ENCODE data around the gene CHID1.

Gene CHID1

GRCh38 chr11:921921-922678, 11.5 kb upstream of the CHID1 start:
- no peak for DNase-seq (ENCODE audit: low spot score)
- in situ Hi-C loops (cut with MboI; ENCODE audit: low pct_unique_long_range_greater_than_20kb, low sequenced_read_pairs, unreplicated experiment), result no loop called here

GRCh38 chr11:917426-917825, 6.8 kb upstream of the CHID1 start:
- TF ChIP-seq, protein P1, sequence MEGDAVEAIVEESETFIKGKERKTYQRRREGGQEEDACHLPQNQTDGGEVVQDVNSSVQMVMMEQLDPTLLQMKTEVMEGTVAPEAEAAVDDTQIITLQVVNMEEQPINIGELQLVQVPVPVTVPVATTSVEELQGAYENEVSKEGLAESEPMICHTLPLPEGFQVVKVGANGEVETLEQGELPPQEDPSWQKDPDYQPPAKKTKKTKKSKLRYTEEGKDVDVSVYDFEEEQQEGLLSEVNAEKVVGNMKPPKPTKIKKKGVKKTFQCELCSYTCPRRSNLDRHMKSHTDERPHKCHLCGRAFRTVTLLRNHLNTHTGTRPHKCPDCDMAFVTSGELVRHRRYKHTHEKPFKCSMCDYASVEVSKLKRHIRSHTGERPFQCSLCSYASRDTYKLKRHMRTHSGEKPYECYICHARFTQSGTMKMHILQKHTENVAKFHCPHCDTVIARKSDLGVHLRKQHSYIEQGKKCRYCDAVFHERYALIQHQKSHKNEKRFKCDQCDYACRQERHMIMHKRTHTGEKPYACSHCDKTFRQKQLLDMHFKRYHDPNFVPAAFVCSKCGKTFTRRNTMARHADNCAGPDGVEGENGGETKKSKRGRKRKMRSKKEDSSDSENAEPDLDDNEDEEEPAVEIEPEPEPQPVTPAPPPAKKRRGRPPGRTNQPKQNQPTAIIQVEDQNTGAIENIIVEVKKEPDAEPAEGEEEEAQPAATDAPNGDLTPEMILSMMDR (IDR thresholded peaks at IDR 0.05; ENCODE audit: extremely low read depth, insufficient read depth, missing control alignments), result no peak
- in situ Hi-C loops (cut with MboI; ENCODE audit: low pct_unique_long_range_greater_than_20kb, low sequenced_read_pairs, unreplicated experiment), result no loop called here
- DNase-seq (ENCODE audit: low spot score), result no peak

More at GRCh38 chr11:921921-922678, 11.5 kb upstream of the CHID1 start:
- TF ChIP-seq, protein P1 (IDR thresholded peaks at IDR 0.05; ENCODE audit: extremely low read depth, insufficient read depth, missing control alignments), result no peak

- TF ChIP-seq, protein P1 (IDR thresholded peaks at IDR 0.05; ENCODE audit: extremely low read depth, insufficient read depth, missing control alignments), result no peak
- in situ Hi-C loops (cut with MboI; ENCODE audit: low pct_unique_long_range_greater_than_20kb, low sequenced_read_pairs, unreplicated experiment), result no loop called here
Measured at GRCh38 chr11:914747-915501, 4.3 kb upstream of the CHID1 start.

DNA sequence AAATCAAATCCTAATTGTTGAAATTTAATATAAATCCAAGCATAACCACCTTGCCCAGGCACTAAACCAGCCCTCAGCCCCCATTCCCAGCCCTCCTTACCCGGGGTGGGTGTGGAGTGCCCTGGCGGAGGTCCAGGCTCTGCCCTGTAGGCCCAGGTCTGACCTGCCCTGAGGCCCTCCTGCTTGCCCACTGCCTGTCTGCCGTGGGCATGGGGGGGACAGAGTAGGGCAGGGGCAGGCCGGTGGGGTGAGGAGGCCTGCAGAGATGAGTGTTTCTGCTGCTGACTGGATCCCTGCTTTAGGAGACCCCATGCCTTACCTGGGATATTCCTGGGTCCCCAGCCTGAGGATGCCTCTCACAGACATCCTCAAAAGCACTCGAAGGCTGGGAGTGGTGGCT, 3.6 kb upstream of the CHID1 start:
- in situ Hi-C loops (cut with MboI; ENCODE audit: low pct_unique_long_range_greater_than_20kb, low sequenced_read_pairs, unreplicated experiment), result no loop called here
- TF ChIP-seq, protein P1 (IDR thresholded peaks at IDR 0.05; ENCODE audit: extremely low read depth, insufficient read depth, missing control alignments), result no peak
- no peak for DNase-seq (ENCODE audit: low spot score)

More at GRCh38 chr11:914747-915501, 4.3 kb upstream of the CHID1 start:
- DNase-seq (ENCODE audit: low spot score), result no peak

DNA sequence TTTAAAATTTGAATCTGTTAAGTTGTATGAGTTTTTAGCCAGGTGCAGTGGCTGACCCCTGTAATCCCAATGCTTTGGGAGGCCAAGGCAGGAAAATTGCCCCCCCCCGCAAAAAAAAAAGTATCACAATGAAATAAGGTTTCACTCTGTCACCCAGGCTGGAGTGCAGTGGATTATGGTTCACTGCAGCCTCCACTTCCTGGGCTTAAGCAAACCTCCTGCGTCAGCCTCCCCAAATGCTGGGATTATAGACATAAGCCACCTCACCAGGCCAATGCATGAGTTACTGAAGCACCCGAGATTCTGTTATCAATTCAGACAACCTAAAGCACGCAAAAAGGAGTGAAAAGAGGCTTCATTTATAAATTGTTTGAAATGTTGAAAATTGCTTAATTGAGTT, 2.4 kb upstream of the CHID1 start:
- in situ Hi-C loops (cut with MboI; ENCODE audit: low pct_unique_long_range_greater_than_20kb, low sequenced_read_pairs, unreplicated experiment), result no loop called here
- no peak for DNase-seq (ENCODE audit: low spot score)
- TF ChIP-seq, protein P1 (IDR thresholded peaks at IDR 0.05; ENCODE audit: extremely low read depth, insufficient read depth, missing control alignments), result no peak

GRCh38 chr11:912266-912665, 1.7 kb upstream of the CHID1 start:
- in situ Hi-C loops (cut with MboI; ENCODE audit: low pct_unique_long_range_greater_than_20kb, low sequenced_read_pairs, unreplicated experiment), result no loop called here
- DNase-seq (ENCODE audit: low spot score), result no peak
- TF ChIP-seq, protein P1 (IDR thresholded peaks at IDR 0.05; ENCODE audit: extremely low read depth, insufficient read depth, missing control alignments), result no peak

Data from GM13977 (cell line).